ENCODE measurements around the gene SLC6A11.

Gene SLC6A11

DNA sequence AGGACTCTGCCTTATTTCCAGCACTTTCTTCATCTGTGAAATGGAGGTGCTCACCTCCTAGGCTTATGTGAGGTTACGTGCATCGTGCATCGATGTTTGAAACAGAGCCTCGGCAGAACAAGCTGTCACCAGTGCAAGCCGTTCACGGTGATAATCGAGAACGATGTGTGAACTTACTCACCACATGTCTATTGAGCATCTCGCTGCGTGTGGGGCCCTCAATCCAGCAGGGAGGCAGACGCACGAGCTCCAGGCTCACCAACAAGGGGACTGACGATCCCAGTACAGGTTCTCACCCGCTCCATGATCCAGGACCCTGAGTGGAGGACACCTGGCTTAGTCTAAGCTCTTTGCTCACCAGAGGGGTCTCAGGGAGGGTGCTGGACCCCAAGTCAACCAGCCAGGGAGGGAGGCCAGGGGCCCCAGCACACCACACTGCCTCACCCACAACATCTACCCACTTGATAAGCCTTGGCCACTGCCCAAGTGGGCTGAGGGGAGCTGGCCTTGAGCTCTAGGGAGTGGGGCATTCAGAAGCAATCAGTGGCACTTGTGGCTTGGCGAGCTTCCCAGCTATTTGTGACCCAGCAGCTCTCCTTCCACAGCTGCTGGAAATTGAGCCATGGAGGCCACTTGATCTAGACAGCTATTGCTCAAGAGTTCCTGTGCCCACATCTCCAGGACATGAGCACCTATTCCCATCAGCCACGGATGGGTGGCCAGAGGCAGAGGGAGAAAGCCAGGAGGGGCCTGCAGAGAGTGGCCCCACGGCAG is 142.1 kb downstream of the SLC6A11 start:
- no peak for DNase-seq

DNA sequence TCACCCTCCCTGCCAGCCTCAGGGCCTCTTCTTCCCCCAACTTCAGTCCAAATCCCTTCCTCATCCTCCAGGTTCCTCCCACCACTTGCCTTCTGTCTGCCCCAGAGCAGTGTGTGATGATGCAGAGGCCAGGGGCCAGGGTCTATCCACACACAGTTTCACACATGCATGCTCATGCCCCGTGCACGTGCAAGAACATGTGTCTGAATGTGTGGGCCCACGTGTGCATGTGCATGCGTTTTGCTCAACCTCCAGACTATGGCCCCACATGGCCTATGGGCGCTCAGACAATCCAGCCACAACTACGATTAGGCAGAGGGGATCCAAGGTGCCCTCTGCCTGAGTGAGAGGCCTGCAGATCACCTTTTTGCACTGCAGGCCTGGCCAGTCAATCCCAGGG is 144.2 kb downstream of the SLC6A11 start:
- no peak for DNase-seq

DNA sequence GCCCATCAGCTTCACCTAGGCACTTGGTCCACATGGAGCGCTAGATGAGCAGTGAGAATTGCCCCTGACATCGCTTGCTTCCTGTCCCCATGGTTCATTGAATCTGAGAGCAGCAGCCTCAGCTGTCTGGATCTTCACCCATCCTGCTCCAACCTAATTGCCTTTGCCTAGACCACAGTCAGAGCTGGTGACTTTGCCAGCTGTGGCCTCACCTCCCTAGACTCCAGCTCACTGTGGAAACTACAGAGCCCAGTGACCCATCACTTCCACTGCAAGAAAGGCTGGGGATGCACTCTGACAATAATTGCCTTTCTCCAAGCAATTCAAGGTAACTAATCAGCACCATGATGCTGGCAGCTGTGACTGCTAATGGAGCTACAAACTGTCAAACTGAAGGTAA is 145.9 kb downstream of the SLC6A11 start:
- DNase-seq: no peak

DNA sequence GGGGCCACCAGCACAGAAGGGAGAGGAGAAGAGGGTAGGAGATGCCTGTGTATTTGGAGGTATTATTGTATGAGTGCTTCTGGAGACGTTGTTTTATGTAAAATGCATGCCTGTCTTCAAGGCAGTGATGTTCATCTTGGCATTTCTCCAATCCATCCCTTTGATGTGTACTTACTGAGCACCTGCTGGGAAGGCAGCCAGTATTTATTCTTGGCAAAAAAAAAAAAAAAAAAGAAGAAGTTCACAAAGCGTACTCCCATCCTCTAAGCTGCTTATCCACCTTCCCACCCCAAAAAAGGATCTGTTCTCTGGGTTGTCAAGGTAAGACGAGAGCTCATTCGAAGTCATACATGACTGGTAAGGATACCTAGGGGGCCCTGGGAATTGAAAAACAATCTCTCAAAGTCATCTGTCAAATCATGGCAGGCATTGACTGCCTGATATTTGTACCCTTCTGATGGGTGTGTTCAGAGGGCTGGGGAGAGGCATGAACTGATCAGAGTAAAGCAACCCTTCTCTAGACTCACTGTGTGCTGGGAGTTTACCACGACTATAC is 146.5 kb downstream of the SLC6A11 start:
- no peak for DNase-seq

DNA sequence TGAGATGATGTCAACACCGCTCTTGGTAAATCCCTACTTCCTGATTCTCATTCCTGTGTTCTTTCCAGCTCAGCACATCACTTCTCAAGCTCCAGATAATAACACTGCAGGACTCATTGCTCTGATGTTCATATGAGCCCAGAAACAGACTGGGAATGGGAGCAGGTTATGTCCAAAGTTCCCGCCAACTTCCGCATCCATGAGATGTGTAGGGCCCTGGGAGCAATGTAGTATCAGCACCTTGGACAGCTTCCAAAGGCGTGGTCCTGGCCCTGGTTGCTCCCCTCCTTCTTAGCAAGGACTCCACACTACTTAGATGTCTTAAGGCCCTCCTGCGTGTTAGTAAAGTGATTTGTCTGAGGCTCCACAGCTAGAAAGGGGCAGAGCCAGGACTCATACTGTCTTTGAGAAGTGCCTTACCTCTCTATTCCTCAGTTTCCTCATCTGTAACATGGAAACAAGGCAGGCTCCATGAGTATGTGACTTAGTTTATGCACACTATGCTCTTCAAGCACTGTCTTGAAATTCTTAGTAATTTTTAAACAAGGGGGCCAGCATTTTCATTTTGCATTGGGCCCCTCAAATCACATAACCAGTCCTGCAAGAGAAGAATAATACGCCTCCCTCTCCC is 148.6 kb downstream of the SLC6A11 start:
- DNase-seq: no peak

DNA sequence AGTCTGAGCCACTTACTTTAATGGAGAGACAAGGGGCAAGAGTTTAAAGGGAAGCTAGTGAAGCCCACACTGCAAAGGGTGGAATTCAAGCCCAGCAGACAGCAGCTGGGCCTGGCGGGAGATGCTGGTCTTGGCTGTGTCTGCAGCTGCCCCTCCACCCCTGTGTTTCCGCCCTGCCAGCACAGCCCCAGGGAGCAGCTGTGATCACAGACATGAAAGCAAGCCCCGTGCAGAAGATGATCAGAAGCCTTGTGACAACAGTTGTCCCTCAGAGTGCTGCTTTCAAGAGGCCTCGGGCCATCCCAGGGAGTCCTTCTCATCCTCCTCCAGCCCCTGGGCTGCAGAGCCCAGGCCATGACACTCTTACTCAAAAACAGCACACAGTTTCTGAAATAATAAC is 152.4 kb downstream of the SLC6A11 start:
- DNase-seq: no peak

DNA sequence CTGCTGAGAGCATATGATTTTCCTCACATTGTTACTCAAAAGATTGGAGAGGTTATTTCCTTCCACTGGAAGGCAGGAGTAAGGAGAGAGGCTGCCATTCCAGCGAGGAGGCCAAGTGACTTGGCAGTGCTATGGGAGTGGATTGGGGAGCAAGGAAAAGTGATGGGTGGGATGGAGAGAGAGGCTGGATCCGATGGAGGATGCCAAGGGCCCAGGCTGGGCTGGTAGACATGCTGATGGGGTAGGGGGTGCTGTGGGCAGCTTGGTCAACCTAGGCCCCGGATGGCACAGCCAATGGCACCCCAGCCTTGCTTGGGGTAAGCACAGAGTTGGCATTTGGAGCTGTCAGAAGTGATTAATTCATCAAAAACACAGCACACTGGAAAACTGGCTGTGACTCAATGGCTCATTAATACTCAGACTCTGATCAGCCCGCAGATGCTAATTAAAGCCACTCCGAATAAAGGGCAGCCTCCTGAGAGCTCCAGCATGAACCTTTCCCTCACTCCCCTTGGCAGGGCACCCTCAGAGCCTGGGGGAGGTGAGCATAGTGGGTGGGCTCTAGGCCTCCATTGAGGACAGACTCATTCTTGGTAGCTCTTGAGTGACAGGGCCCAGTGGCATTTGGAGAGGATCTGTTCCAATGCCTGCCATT is 154.4 kb downstream of the SLC6A11 start:
- no peak for DNase-seq

DNA sequence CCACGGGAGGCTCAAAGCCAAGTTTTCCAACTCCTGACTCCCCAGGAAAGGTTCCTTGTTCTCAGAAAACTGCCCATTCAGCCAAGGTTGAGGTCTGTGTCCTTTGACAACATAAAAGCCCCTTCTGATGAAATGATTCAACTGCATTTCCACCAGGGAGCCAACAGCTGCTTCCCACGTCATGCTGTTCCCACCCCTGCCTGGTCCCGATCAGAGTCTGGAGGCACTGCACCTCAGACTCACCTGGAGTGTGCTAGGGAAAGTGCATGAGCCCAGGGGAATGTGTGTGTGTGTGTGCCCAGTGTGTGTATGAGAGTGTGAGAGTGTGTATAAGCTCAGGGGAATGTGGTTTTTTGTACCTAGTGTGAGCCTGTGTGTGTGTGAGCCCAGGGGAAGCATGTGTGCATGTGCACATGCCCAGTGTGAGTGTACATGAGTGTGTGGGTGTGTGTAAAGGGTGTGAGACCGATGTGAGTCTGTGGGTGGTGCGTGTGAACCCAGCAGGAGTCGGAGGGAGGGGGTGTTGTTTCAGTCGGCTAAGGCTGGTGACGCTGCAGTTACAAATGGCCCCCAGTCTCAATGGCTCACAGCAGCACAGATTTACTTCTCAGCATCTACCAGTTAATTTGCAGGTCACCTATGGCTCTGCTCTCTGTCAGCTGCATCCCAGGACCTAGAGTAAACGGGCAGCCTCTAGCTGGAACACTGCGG is 156.2 kb downstream of the SLC6A11 start:
- DNase-seq: no peak

DNA sequence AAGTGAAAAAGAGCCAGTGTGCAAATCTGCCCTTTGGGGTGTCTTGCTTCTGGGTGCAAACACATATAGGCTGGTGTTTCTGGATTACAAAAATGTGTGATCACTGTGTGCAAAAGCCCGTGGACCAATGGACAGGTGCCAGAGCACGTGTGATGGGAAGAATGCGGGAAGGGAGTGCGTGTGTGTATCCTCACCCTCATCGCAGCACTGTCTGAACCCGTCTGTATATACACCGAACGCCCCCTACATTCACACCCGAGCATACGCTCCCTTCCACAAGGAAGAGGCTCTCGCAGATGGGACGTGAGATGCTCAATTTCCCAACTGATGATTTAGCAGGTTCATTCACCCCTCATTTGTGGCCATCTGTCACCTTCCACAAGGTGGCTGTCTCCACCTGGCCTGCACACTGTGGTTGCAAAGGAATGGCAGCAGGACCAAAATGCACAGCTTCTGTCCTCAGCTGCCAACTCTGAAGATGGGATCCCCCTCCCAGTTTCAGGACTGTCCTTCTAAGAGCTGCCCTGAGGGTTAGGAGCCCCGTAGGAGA is 157.1 kb downstream of the SLC6A11 start:
- no peak for DNase-seq

DNA sequence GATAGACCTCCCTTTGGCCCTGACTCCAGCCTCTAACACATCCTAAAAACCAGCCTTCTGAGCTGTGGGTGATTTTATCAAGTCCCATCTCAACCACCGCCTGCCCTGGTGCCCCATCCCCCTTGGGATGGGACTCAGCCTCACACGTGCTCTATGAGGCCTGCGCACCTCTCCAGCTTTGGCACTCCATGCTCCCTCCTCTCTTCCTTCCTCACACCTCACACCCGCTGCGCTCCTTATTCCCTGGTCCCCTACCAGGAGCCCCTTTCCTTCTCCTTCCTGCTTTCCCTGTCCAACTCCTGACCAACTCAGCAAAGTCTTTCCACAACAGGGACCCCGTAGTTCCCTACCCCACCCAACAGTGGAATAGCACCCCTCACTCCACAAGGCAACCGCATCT is 158.1 kb downstream of the SLC6A11 start:
- DNase-seq: no peak

DNA sequence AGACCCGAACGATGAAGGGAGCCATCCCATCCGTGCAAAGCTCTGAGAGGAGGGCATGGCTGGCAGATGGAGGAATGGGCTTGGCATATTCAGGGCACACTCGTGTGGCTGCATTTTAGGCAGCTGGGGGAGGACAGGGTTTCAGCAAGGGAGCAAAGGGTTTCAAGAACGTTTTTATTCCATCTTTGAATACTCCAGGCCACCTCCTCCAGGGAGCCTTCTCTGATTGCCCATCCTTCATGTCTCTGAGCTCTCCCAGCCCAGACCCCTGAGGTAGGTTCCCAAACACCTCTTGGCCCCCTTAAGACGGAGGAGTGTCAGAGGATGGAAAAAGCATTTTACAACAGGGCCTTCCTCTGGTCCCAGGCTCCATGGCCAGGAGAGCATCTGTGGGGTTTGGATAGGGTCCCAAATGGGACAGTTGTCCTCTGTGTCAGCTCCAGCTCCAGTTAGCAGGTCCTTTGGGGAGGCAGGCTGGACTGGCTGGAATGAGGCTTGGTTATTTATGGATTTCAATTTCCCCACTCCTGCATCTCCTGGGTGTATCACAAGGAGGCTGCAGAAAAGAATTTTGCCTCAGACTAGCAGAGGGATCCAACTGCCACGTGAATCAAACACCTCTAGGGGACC is 158.8 kb downstream of the SLC6A11 start:
- no peak for DNase-seq

DNA sequence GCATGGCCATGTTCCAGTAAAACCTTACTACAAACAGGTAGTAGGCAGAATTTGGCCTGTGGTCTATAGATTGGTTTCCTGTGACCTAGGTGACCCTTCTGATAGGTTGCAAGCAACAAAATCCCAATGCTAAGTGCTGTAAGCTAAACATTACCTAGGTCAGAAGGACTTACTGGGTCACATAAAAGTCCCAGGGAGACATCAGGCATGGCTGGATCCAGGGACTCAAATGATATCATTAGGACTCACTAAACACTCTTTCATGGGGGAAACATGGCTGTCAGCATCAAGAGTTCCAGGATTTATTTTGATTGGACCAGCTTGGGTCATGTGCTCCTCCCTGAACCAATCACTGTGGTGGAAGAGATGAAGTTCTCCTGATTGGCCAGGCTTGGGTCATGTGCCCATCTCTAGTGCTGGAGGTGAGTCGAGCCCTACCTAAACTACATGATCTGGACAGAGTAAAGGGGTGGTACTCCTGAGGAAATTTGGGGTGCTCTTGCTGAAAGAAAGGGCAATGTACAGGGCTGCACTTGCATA is 159.7 kb downstream of the SLC6A11 start:
- DNase-seq: no peak

DNA sequence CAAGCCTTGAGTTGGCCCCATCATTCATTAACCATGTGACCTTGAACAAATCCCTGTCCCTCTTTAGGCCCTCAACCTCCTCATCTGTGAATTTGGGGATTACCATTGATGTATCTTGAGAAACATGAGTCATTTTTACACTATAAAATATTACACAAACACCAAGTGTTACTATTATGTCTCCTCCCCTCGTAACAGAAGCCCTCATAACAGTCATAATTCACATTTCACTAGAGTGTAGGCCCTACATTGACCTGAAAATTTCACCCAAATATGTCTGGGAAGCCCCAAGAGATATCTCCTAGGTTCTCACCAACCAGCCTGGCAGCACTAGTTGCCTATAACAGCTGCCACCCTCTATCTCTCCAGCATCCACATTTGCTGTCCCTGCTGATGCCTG is 160.7 kb downstream of the SLC6A11 start:
- no peak for DNase-seq

DNA sequence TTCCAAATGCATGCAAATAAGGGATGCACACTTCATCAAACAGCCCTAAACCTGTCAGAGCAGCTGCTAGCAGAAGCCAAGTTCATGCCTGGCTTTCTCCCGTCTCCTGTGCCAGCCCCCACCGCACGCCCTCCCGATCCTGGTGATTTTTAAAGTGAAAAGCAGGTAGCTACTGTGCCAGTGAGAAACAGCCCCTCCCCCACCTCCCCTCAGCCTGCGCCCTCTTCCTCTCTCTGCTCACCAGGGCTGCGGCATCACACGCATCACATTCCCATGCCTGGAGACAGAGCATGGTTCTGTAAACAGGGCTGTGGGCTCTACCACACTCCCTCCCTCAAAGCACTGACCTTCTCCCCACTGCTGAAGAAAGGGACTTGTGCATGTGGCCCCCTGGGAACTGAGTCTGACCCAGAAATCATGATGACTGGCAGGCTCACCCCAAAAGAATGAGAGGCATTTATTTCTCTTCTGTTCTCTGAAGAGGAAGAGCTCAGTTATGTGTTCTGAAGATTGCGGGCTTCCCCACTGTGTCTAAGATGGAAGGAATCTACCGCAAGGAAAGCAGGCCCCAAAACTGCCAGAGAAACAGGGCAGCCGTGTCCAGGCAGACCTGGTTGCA is 162.0 kb downstream of the SLC6A11 start:
- DNase-seq: no peak

DNA sequence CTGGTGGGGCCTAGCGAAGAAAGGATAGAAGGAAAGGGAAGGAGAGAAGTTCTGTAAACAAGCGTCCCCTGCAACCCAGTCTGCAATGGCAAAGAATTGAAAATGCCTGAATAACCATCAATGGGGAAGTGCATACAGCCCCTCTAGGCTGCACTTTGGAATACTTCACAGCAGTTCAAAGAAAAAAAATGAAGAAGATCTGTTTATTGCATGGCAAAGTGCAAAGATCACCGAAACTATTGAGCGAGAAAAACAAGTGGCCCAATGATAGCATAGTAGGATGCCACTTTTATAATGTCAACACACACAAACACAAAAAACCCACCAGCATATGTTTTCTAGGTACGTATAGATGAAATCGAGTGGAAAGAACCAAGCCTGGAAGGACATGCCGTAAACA is 162.9 kb downstream of the SLC6A11 start:
- no peak for DNase-seq

DNA sequence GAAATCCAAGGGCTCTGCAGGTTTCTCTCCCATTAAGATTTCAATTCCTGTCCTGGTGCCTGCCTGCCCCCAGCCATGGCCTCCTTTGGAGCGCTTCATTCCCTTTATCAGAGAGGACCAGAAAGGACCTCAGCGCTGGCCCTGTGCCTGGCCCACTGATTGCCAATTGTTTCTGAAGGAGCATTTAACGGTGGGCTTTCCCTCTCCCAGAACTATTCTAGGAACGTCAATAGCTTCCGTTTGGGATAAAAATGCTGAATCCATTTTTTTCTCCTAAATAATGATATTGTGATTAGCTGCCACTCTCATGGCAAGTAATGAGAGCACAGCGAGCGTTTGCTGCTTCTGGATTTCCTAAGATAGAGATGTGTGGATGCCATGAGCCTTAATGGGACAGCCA is 164.3 kb downstream of the SLC6A11 start:
- no peak for DNase-seq

DNA sequence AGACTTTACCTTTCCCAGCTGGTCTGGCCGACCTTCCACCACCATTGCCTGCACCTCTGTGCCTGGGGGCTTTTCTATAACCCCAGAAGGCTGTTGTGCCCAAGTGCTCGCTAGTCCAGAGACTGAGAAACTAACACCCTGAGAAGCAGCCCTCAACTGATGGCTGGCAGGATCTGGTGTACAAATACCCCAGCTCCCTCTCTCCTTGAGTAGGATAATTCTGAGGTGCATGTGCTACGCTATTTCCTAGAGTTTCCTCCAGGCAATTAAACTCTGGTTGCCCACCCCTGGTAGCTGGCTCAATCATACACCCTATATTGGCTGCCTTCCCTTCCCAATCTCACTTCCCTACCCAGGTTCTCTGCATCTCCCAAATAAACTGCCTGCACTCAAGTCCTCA is 165.0 kb downstream of the SLC6A11 start:
- DNase-seq: no peak

DNA sequence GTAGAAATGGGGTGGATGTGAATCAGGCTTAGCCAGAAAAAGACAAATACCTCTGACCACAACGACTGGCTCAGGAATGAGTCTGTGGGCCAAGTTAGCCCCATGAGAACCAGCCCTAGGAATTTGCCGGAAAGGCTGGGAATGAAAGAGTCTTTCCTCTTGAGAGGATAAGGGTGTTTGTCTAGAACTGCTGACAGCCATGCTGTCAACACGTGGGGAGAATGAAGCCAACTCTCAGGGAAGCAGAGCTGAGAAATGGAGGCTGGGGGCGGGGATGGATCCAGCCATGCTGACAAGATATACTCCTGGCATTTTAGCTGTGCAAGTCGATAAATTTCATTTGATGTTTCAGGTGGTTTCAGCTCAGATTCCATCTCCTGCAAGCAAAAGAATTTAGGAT is 165.9 kb downstream of the SLC6A11 start:
- no peak for DNase-seq

DNA sequence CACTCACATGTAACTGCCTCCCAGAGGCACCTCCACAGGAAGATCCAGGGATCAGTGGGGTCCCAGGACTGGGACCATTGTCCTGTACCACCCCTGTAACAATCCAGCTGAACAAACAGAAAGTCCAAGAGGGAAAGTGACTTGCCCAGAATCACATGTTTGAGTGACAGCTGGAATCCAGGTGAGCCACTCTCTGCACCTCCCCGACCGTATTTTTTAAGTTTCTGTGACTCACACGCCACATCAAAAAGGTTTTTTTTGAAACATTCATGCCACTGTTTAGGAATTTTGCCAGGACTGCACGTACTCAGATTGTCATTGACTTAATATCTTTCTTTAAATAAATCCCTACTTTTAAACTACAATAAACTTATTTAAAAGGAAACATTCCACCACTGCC is 166.8 kb downstream of the SLC6A11 start:
- DNase-seq: no peak

DNA sequence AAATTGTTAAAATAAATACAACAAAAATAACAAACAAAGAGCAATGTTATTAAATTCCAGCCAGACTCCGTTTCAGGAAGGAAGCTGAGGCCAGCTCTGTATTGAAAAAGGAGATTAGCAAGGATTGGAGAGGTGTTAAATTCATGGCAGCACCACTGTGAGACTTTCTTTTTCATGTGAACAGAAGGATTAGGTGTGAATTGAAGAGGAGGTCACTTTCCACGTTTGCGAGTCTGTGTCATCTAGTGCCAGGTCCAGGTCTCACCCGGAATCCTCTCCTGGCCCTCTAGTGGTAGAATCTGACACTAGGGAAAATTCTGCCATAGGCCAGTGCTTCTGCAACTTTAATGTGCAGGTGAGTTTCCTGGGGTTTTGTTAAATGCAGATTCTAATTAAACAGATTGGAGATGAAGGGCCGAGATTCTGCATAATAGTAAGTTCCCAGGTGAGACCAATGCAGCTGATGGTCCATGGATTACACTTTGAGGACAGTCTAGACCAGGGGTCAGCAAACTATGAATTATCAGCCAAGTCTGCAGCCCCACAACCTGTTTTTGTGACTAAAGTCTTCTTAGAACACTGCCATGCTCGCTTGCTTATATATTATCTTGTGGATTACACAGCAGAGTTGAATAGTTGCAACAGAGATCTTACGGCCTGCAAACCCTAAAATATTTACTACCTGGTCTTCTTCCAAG is 167.3 kb downstream of the SLC6A11 start:
- no peak for DNase-seq

DNA sequence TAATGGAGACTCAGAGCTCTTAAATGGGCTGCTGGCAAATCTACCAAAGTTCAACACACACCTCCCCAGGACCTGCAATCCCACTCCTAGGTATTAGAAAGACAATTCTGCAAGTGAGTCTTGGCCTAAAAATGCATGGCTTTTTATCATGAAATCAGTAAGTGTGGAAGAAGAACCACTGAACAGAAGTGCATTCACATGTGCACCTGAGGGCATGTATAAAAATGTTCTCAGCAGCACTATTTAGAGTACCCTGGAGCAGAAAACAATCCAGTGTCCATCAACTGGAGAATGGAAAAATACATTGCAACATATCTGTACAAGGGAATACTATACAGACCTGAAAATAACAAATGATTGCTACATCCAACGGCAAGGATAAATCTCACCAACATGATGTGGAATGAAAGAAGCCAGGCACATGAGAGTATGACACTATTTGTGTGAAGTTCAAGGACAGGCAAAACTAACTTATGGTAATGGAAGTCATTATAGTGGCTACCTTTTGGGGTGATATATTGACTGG is 168.4 kb downstream of the SLC6A11 start:
- DNase-seq: no peak

Measured in activated CD8-positive, alpha-beta memory T cell treated with anti-CD3 and anti-CD28 coated beads, Interleukin-2, amount 50 U/mL, for 4 hours (primary cell).